Stimulated activated CD8-positive, alpha-beta memory T cell treated with anti-CD3 and anti-CD28 coated beads, Interleukin-12 subunit alpha, Interleukin-12 subunit beta, amount 100 ng/mL, for 24 hours (primary cell): ENCODE results near the gene CCDC39.
"Not testable (repeated sequence)": the region's sequence is repeated elsewhere in the genome, so short reads cannot be mapped to it uniquely, and the experiment has no call there.

Source experiments
- DNase-seq: peaks from one replicate; pipeline ENCODE4 v3.0.0-alpha.2; 2020; ENCODE audit errors: extremely low read depth

The CCDC39 gene

DNA sequence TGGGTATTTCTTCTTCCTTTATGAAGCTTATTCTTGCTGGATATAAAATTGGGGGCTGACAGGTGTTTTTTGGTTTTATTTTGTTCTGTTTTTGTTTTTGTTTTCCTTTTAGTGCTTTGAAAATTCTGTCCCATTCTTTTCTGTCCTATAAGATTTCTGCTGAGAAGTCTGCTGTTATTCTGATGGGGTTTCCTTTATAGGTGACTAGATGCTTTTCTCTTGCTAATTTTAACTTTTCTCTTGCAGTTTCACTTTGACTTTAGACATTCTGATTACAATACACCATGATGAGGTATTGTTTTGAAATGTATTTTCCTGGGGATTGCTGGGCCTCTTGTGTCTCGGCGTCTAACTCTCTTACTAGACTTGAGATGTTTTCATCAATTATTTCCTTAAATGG, 54.6 kb downstream of the CCDC39 start:
- DNase-seq, result no peak

DNA sequence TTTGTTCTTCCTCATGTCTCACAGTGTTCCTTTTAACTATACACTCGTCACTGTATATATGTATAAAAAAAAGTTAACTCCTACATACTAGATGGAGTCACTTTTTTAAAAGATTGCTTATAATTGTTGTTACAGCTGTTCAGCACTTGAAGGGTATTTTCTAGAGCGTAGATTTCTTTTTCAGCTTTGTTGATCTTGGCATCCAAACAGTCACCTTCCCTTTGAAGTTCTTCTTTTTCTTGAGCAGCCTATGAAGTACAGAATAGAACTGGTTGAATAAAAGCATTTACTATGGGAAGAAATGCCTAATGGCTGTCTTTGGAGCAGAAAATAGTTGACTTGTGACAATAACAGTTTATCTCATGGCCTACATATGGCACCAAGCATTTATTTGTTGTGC, 59.6 kb downstream of the CCDC39 start:
- no peak for DNase-seq

DNA sequence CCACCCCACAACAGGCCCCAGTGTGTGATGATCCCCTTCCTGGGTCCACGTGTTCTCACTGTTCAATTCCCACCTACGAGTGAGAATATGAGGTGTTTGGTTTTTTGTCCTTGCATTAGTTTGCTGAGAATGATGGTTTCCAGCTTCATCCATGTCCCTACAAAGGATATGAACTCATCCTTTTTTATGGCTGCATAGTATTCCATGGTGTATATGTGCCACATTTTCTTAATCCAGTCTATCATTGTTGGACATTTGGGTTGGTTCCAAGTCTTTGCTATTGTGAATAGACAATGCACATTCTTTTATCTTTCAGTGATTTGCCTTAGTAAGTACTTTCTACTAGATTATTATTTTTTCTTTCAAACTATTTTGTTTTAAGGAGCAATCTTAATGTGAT, 60.7 kb downstream of the CCDC39 start:
- not testable (repeated sequence) for DNase-seq

DNA sequence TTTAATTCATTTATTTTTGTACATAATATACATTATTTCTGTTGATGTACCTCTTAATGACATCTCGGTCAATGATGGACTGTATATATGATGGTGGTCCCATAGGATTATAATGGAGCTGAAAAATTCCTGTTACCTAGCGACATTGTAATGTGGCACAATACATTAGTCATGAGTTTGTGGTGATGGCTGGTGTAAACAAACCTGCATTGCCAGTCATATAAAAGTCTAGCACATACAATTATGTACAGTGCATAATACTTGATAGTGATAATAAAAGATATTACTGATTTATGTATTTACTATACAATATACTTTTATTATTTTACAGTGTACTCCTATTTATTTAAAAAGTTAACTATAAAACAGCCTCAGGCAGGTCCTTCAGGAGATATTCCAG, 62.2 kb downstream of the CCDC39 start:
- DNase-seq, result no peak

DNA sequence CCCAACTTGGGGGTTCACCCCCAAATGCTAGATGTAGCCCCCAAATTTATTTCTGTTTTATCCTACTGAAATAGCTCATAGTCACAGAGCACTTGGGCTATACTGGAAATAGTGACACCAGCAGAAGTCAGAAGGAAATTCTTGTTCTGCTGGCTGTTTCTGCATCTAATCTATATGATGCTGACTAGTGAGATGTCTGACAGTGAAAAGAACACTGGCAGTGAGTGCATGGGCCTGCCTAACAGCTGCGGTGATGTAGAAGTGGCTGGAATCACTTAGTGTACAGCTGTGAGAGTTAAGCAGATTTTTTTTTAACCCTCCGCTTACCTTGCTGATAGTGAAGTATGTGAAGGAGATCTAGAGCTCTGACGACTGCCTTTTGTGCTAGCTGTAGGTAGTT, 63.3 kb downstream of the CCDC39 start:
- no peak for DNase-seq

DNA sequence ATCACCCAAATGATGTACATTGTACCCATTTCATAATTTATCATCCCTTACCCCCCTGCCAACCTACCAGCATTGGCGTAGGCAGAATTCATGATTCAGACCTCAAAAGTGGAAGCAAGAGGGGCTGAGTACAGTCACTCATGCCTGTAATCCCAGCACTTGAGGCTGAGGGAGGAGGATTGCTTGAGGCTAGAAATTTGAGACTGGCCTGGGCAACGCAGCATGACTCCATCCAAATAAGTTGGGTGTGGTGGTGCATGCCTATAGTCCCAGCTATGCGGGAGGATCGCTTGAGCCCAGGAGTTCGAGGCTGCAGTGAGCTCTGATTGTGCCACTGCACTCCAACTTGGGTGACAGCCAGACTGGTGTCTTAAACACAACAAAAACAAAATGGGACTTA, 66.9 kb downstream of the CCDC39 start:
- no peak for DNase-seq

DNA sequence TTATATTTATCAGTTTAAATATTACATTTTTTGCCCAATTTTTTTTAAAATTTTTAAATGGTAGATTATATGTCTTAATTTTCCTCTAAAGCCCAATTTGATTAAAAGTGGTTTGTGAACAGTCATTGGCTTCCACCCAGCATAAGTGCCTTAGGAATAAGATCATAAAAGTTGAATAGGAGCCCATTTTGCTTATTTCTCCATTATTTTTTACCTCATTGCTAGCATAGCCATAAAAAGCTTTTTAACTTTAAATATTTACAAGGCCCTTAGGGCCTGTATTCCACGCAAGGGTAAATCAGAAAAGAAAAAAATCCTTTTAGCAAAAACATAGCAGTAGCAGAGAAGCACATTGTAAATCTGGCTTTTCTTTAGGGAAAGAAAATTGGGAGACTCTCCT, 68.3 kb downstream of the CCDC39 start:
- no peak for DNase-seq

DNA sequence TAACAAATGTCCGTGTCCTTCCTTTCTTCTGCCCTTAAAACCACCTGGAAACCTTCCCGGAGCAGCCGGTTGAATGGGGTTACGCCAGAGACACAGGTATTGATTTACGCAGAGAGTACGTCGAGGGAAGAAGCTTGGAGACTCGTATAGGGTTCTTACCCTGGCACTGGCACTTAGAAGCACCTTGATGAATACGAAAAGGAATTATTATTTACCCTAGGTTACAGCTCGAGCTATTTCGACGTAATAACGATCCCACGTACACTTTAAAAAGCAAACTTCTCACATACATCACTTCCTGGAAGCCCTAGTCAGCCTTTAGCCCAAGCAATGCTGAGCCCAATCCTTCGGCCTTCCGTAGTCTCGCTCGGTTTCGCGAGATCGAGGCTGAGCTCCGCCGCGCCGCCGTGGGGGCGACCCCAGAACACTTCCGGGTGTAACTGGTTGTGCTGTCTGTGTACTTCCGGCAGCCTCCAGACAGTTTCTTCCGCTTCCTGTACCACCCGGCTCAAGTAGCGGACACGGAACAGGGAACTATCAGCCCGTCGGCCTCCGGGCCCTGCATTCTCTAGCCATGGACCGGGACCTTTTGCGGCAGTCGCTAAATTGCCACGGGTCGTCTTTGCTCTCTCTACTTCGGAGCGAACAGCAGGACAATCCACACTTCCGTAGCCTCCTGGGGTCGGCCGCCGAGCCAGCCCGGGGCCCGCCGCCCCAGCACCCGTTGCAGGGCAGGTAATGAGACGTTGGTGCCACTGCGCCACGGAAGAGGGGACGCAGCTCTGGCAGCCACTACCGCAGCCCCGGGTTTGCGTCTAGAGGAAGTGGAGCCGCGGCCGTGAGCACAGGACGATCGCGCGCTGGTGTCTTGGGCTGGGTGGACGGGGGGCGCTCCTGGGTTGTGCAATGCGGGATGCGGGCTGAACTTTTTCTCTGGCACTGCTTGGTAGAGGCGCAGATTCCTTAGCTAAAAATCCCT, 77.3 kb downstream of the CCDC39 start, which contains the start of gene TTC14:
Gene TTC14, plus strand, starts transcription at position 476 of the 979 bp plus-strand sequence. Its CDS starts 99 bp downstream, at position 575.
- DNase-seq, result peak; percentile 85

DNA sequence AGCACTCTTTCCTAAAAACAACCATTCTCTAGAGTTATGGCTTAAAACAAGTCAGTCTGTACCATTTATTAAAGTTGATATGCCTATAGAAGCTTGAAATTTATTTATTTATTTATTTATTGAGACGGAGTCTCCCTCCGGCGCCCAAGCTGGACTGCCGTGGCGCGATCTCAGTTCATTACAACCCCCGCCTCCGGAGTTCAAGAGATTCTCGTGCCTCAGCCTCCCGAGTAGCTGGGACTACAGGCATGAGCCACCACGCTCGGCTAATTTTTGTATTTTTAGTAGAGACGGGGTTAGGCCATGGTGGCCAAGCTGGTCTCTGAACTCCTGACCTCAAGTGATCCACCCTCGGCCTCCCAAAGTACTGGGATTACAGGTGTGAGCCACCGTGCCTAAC, 78.8 kb downstream of the CCDC39 start:
- no peak for DNase-seq

DNA sequence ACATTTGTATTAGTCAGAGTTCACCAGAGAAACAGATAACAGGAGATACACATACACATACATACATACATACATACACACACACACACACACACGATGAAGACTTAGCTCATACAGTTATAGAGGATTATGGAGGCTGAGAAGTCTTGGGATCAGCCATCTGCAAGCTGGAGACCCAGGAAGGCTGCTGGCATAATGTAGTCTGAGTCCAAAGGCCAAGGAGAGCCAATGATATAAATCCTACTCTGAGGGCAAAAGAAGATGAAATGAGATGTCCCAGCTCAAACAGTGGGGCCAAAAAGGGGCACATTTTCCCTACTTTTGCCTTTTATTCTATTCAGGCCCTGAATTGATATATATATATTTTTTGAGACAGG, 83.7 kb downstream of the CCDC39 start:
- no peak for DNase-seq

DNA sequence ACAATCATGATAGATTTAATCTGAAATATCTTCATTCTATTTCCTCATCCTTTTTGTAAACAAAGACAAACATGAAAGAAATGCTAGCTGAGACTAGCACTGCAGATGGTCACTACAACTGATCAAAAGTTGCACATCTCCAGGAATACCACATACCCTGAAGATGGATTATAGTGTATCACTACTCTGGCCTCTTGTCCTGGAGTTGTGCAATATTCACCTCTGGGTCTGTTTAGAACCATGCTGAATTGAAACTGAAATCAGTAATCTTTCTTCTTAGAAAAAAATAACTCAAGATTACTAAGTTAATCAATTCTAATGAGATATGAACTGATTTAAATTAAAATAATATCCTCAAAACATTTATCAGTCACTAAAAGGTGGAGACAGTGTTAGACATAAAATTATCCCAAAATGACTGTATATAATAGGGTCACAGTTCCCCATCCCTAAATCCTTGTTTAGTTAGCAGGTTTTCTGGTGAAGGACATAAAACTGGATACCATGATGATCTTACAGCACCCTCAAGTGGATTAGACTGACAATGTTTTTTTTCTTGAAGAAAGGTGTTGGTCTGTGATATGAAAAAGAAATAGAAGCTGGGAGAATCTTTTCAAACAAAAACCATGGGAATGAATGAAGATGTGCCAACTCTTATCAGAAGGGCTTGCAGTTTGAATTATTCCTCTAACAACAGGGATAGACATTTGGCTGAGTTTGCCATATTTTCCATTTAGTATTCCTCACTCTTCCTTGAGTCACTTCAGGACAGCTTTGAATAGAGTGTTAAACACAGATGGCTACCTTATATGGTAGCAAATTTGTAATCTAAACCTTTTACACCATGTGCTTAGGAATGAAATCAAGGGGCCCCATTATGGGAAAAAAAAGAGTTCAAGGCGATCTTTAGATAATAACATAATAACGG, 84.4 kb downstream of the CCDC39 start:
- DNase-seq, result no peak

DNA sequence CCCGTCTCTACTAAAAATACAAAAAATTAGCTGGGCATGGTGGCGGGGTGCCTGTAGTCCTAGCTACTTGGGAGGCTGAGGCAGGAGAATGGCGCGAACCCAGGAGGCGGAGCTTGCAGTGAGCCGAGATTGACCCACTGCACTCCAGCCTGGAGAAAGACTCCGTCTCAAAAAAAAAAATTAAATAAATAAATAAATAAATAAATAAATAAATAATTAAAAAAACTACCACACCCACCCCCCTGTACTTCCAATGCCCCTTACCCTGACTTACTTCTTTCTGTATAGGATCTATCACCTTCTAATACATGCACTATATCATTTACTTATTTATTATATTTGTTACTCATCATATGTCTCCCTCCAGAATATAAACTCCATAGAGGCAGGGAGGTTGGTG, 85.7 kb downstream of the CCDC39 start:
- DNase-seq, result not testable (repeated sequence)

DNA sequence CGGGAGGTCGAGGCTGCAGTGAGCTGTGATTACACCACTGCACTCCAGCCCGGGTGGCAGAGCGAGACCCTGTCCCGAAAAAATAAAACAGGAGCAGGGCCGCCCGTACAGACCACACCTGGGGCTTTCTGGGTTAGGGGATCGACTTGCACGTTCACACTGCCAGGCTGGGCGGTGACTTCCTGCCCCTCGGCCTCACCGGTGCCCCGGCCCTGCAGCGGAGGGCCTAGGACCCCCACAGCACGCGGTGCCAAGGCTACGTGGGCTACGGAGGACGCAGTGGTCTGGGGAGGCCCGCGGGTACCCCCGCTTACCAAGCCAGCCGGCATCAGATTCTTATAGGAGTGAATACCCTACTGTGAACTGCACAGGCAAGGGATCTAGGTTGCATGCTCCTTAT, 88.9 kb downstream of the CCDC39 start:
- no peak for DNase-seq

DNA sequence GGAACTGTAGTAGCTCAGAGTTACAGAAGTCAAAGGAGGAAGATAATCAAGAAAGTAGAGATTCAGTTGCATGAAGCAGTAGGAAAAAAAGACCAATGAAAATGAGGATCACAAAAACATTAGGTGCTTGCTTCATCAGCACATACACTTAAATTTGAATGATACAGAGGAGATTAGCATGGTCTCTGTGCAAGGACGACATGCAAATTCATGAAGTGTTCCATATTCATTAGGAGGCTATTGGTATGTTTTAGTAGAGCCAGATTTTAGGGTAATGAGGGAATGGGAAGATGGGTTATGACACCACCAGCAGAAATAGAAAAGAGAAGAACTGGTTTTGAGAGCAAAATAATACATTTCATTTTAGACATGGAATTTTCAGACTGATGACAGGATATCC, 98.4 kb downstream of the CCDC39 start:
- DNase-seq, result no peak

DNA sequence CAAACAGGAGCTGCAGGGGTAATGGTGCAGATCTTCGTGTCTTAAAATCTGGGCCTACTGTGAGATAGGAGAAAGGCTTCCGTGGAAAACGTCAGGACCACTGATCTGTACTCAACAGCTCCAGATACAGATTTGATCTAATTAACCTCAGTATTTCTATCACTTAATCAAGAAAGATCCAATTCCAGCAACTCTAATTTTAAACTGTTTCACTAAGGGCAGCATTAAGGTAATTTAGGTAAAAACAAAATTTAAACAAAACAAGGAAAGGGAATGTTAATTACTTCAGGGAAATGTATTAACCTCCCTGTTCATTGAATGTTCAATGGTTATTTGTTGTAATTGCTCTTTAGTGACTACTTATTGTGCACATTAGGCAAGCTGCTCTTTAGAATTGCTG, 103.7 kb downstream of the CCDC39 start:
- DNase-seq, result no peak

DNA sequence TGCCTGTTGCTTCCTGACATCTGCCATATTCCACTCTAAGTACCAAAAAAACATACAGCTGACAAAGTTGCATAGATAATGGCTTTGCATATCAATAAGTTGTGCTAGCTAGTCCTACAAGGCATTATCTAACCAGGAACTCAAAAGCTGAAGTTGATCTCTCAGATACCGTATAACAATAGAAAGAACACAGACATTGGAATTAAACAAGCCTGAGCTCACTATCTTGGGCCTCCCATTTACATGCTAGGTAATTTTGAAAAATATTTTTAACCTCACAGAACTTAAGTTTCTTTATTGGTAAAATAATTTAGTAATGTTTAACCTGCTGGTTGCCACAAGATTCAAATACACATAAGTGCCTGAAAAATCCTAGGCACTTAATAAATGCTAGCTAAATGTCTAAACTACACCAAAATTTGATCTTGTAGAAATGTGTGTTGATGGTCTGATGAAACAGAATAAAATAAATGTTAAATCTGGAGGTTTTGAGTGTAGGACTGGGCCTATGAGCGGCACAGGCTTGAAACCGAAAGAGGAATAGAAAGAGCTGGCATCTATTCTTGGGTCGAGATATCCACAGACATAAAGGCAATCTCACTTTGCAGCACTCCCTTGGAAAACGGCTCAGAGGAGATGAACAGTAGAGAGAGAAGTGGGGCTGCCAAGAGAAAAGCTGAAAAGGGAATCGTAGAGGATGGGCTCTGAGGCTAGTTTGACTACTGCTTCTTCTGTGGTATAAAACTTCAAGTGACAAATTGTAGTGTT, 107.3 kb downstream of the CCDC39 start:
- DNase-seq, result no peak

DNA sequence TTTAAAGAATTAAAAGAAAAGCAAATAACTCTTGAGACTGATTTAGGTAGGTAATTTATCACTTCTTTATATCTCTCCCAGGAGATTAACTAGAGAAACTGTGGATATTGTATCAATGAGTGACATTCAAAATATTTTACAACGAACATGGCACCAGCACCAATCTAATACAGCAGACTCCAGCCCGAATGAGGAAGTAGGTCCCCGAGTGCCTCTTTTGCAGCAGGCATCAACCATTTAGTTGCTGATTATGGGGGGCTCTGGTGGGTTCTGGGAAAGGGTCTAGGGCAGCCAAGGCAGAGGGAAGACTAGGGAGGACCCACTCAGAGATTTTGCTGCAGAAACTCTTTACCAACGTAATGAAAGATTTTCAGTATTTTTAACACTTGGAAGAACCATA, 109.1 kb downstream of the CCDC39 start:
- DNase-seq, result no peak

DNA sequence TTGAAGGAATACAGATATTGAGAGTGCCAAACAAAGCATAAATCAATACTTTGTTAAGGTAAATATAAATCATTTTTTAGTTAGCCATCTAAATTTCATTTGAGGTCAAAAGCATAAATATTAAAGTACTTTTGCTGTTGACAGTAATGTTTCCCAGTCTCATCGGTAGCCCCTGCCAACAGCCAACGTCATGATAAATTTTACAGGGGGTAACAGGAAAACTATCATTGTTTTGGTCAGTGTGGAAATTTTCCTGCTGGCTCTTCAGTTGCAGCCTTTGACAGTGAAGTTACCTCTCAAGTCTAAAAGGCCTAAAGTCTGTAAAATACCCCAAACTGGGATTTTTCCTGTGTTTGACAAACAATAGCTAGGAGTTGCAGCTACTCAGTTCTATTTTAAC, 114.6 kb downstream of the CCDC39 start:
- DNase-seq, result no peak
